Activated CD8-positive, alpha-beta memory T cell treated with anti-CD3 and anti-CD28 coated beads, Interleukin-2, amount 50 U/mL, for 1 hour (primary cell): ENCODE measurements around the gene FRAT2.
"Not testable (repeated sequence)": the region's sequence is repeated elsewhere in the genome, so short reads cannot be mapped to it uniquely, and the experiment has no call there.

ENCODE experiments used
- DNase-seq: peaks from one replicate; pipeline ENCODE4 v3.0.0-alpha.2; 2020; ENCODE audit errors: extremely low read depth

The FRAT2 gene

DNA sequence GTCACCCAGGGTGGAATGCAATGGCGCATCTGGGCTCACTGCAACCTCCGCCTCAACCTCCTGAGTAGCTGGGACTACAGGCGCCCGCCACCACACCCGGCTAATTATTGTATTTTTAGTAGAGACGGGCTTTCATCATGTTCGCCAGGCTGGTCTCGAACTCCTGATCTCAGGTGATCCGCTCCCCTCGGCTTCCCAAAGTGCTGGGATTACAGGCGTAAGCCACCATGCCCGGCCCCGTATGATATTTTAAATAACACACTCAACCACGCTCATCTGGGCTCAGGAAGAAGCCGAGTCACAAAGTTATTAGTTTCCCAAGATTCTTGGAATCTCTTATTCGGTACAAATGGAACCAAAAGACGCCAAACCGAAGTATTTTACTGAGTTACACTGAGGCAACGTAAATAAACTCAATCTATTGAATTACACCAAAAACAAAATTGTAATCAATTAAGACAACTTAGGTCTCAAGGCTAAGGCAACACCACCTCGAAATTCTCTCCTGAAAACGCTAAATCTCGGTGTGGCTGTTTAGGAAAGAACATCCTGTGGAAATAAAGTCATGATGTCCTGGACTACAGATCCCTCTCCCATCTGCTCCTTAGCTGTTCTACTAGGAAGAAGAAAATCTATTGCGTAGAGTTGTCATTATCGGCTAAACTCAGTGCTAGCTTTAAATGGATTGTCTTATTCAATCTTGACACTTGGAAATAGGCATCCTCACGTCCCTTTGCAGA lies 43.0 kb downstream of the FRAT2 start:
- no peak for DNase-seq

DNA sequence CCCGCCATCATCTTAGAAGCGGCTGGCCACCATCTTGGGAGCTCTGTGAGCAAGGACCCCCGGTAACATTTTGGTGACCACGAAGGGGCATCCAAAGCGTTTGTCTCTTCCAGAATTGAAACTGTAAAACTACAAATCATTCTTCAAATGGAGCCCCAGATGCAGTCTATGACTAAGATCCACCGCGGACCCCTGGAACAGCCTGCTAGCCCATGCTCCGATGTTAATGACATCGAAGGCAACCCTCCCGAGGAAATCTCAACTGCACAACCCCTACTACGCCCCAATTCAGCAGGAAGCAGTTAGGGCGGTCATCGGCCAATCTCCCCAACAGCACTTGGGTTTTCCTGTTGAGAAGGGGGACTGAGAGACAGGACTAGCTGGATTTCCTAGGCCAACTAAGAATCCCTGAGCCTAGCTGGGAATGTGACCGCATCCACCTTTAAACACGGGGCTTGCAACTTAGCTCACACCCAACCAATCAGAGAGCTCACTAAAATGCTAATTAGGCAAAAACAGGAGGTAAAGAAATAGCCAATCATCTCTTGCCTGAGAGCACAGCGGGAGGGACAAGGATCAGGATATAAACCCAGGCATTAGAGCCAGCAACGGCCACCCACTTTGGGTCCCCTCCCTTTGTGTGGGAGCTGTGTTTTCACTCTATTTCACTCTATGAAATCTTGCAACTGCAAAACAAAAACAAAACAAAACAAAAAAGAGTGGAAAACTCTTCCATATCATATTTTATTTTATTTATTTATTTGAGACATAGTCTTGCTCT lies 43.8 kb downstream of the FRAT2 start:
- DNase-seq = not testable (repeated sequence)

DNA sequence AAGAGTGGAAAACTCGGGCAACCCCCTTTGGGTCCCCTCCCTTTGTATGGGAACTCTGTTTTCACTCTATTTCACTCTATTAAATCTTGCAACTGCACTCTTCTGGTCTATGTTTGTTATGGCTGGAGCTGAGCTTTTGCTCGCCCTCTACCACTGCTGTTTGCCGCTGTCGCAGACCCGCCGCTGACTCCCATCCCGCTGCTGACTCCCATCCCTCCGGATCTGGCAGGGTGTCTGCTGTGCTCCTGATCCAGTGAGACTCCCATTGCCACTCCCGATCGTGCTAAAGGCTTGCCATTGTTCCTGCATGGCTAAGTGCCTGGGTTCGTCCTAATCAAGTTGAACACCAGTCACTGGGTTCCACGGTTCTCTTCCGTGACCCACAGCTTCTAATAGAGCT lies 44.5 kb downstream of the FRAT2 start:
- DNase-seq = not testable (repeated sequence)
